Measurements from ENCODE around the gene CHRNB2.

DNA sequence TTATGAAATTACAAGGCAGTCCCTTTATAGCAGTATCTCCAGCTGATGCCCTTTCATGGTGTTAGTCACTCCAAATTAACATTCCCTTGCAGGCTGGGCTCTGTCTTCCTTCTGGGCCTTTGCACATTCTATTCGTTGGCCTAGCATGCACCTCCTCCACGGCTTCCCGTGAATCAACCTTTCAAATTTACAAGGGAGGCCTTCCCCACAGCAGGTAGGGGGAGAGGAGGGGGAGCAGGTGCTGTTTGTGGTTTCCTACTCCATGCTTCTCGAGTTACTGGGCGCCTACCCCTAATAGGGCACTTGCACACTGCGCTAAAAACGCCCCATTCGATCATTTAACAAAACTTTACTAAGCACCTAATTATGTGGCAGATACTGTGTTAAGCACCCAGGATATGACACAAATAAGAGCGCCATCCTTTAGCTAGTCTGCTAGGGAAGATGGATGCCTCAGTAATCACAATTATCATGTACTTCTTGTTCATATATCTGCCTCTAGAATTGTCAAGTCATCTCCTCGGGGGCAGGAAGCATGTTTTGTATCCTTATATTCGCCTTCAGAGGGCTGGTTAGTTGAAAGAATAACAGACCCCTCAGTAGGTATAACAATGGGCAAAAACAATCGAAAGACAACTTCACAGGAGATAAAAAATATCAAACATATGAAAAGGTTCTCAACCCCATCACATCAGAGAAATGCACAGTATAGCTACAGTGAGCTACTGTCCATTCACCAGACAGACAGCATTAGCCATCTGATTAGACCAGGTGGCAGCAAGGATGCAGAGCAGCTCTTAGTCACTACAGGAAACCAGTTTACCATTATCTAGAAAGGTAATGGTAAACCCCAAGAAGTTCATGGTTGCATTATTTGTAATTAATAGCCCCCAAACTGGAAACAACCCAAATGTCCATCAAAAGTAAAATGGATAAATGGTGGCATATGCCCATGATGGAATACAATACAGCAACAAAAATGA, 42.1 kb downstream of the CHRNB2 start:
- no peak for TF ChIP-seq EZH2 (IDR thresholded peaks at IDR 0.05; ENCODE audit: low read length, missing control alignments)
- TF ChIP-seq, protein P1, sequence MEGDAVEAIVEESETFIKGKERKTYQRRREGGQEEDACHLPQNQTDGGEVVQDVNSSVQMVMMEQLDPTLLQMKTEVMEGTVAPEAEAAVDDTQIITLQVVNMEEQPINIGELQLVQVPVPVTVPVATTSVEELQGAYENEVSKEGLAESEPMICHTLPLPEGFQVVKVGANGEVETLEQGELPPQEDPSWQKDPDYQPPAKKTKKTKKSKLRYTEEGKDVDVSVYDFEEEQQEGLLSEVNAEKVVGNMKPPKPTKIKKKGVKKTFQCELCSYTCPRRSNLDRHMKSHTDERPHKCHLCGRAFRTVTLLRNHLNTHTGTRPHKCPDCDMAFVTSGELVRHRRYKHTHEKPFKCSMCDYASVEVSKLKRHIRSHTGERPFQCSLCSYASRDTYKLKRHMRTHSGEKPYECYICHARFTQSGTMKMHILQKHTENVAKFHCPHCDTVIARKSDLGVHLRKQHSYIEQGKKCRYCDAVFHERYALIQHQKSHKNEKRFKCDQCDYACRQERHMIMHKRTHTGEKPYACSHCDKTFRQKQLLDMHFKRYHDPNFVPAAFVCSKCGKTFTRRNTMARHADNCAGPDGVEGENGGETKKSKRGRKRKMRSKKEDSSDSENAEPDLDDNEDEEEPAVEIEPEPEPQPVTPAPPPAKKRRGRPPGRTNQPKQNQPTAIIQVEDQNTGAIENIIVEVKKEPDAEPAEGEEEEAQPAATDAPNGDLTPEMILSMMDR (conservative IDR thresholded peaks at IDR 0.05 in 1 of 2, IDR thresholded peaks at IDR 0.05 in 1 of 2; ENCODE audit: low read depth in 1 of 2, low read length in 2 of 2): no peak
